Astrocyte of the cerebellum (primary cell): ENCODE data around the gene ZNF581.

Source experiments
- DNase-seq: peaks from one replicate; pipeline ENCODE4 v3.0.0-alpha.2; 2011; ENCODE audit warnings: low read depth
- H3K4me3 ChIP-seq: 2 replicates; pipeline ENCODE4 v1.5.1; 2011; ENCODE audit warnings: mild to moderate bottlenecking, low read depth, low read length, moderate library complexity
- in situ Hi-C: cut with HindIII; loops from 2 replicates; pipeline ENCODE4 v1.10.0; 2017; ENCODE audit warnings: low sequenced_read_pairs
- TF ChIP-seq, protein P1 (sequence below): IDR thresholded peaks from 2 replicates; pipeline ENCODE4 v1.5.1; 2012; ENCODE audit warnings: low read length, low read depth, moderate library complexity, mild to moderate bottlenecking; ENCODE audit errors: missing control alignments

Gene ZNF581

DNA sequence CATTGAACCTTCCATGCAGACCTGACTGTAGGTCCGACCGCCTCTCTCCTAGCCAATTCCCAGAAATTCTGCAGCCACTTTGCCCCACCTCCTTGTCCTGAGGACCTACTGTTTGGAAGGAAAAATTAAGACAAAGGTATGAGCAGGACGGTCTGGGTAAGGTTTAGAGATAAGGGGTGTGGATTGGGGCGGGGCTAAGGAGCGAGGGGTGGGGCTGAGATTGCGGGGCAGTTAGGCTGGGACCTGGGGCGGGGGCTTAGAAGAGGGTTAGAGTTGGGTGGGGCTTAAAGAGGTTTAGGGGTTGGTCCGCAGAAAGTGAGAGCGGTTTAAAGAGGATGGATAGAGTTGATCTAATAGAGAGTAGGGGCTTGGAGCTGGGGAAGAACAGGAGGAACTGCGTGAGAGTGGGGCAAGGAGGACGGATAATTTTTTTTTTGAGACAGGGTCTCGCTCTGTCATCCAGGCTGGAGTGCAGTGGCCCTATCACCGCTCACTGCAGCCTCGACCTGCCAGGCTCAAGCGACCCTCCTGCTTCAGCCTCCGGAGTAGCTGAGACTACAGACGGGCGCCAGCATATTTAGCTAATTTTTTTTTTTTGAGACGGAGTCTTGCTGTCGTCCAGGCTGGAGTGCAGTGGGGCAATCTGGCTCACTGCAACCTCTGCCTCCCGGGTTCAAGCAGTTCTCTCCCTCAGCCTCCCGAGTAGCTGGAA, 39.7 kb upstream of the ZNF581 start:
- no peak for DNase-seq
- in situ Hi-C loops: loop anchor here (10.0 to 25.0 kb wide), 2 partner anchors 249 to 1141 kb away; partner anchors contain the start of genes CDC42EP5, COX6B2 and LENG9
- no peak overlapping the region for H3K4me3 ChIP-seq
- TF ChIP-seq, protein P1, sequence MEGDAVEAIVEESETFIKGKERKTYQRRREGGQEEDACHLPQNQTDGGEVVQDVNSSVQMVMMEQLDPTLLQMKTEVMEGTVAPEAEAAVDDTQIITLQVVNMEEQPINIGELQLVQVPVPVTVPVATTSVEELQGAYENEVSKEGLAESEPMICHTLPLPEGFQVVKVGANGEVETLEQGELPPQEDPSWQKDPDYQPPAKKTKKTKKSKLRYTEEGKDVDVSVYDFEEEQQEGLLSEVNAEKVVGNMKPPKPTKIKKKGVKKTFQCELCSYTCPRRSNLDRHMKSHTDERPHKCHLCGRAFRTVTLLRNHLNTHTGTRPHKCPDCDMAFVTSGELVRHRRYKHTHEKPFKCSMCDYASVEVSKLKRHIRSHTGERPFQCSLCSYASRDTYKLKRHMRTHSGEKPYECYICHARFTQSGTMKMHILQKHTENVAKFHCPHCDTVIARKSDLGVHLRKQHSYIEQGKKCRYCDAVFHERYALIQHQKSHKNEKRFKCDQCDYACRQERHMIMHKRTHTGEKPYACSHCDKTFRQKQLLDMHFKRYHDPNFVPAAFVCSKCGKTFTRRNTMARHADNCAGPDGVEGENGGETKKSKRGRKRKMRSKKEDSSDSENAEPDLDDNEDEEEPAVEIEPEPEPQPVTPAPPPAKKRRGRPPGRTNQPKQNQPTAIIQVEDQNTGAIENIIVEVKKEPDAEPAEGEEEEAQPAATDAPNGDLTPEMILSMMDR: no peak

DNA sequence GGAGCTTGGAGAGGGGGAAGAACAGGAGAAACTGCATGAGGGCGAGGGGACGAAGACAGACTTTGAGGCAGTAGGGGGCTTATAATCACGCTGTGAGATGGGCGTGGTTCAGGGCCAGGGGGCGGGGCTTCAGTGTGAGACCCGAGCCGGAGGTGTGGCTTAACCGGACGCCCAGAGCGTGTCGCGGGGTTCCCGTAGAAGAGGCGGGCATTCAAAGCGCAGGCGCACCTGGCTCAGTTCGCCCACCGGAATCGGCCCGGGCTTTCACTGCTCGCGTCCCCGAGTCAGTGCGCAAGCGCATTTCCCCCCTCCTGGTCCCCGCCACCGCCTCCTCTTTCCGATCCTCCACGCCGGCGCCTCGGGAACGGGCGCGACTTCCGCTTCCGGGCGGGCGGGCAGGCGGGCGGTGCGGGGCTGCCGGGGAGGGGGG, 38.2 kb upstream of the ZNF581 start:
- in situ Hi-C loops: loop anchor here (10.0 to 25.0 kb wide), 2 partner anchors 250 to 1143 kb away; partner anchors contain the start of genes CDC42EP5, COX6B2 and LENG9

DNA sequence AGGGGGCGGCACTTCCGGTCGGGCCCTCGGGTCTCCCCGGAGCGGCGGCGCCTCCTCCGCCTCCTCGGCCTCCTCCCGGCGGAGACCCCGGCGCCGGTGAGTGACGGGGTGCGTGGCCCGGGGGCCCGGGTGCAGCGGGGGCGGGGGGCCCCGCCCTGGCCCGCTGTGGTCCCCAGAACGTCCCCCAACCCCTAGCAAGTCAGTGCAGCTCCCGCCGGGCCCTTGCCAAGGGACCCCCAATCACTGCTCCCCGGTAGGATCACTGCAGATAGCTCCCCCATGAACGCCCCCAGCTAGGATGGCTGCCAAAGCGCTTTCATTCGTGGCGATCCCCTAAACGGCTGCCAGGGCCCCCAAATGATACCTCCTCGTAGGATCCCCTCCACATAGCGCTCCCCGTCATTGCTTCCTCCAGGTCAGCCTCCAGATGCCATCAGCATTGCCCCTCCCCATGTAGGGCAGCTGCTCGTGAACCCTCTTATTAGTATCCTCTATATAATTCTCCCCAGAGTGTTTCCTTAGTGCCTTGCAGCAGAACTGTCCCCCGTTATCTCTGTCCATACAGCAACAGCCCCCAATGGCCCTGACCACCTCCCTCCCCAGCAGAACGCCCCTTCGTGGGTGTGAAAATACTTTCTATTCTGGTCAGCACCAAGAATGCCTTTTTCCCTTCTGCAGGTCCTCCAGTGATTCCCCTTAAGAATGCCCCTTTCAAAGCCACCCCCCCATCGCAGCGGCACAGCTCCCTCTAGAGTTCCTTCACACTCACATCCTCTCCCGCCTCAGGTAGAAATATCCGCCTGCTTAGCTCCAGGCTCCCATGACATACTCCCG, 37.6 kb upstream of the ZNF581 start, which contains the start of gene ZNF865:
Gene ZNF865, plus strand, starts transcription at position 11 of the 834 bp plus-strand sequence. CDS start 7,972 bp downstream, outside the sequence.
- H3K4me3 ChIP-seq: peak within 1 kb of the TSS; percentile 93
- in situ Hi-C loops: loop anchor here (10.0 to 25.0 kb wide), 2 partner anchors 251 to 1144 kb away; partner anchors contain the start of genes CDC42EP5, COX6B2 and LENG9
- TF ChIP-seq, protein P1: peak; percentile 91
- peak; percentile 78 for DNase-seq

More for the DNA sequence above, 38.2 kb upstream of the ZNF581 start:
- H3K4me3 ChIP-seq: peak overlapping the region; percentile 93
- DNase-seq: peak; percentile 93
- TF ChIP-seq, protein P1: no peak

DNA sequence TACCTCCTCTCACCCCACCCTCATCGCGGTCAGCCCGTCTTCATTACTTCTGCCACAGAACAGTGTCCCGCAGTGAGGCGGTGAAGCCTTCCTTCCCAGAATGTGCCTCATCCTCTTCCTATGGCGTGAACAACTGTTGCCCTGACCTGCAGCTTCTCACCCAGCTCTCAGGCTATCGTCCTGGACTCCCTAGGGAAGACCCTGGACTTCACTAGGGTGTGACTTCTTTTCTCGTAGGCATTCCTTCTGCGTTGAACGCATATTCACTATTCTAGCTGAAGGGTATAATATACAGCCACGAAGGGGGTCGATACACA, 37.0 kb upstream of the ZNF581 start:
- in situ Hi-C loops: loop anchor here (10.0 to 25.0 kb wide), 2 partner anchors 252 to 1144 kb away; partner anchors contain the start of genes CDC42EP5, COX6B2 and LENG9
- TF ChIP-seq, protein P1: no peak
- H3K4me3 ChIP-seq: peak overlapping the region; percentile 93
- DNase-seq: no peak

DNA sequence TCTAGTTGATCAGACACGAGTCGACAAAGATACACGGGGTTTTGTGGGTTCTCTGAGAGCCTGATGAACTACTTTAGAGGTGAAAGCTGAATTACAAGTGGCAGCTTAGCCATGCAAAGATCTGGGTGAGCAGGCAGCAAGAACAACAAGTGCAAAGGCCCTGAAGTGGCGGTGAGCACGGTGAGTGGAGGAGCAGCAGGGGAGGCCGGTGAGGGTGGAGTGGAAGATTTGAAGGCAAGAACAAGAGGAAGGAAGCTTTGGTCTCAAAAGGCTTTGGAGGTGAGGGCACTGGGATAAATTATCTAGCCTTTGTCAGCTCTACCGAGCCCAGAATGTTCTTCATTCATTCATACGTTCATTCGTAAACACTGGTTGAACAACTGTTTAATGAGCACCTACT, 36.6 kb upstream of the ZNF581 start:
- no peak for DNase-seq
- TF ChIP-seq, protein P1: no peak
- H3K4me3 ChIP-seq: peak overlapping the region; percentile 93
- in situ Hi-C loops: loop anchor here (10.0 to 25.0 kb wide), 2 partner anchors 252 to 1145 kb away; partner anchors contain the start of genes CDC42EP5, COX6B2 and LENG9

DNA sequence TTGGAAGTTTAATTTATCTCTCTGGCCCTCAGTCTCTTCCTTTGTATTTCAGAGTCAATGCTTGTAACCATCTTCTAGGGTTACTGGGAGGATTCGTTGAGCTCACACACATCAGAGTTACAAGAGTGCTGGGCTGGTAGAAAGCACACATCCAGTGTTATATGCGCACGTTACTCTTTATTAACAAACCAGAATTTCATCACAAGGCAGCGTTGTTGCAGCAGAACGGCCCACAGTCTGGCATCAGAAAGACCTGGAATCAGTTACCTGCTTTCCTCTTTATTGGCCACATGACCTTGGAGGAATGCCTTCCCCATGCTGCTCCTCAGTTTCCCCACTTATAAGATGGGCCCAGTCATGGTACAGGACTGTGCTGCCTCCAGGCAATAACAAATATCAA, 34.1 kb upstream of the ZNF581 start:
- in situ Hi-C loops: loop anchor here (10.0 to 25.0 kb wide), 2 partner anchors 255 to 1147 kb away; partner anchors contain the start of genes CDC42EP5, COX6B2 and LENG9
- TF ChIP-seq, protein P1: no peak
- no peak overlapping the region for H3K4me3 ChIP-seq
- DNase-seq: no peak
